ENCODE data around the gene EDRF1.

Gene EDRF1

GRCh38 chr10:125773687-125774543 lies 54.4 kb downstream of the EDRF1 start:
- DNase-seq (ENCODE audit: low read depth) = no peak
- no peak overlapping the region for H3K4me3 ChIP-seq (ENCODE audit: low read depth, low read length)
- TF ChIP-seq CTCF (IDR thresholded peaks at IDR 0.05; ENCODE audit: control insufficient read depth, extremely low read depth, insufficient read depth) = no peak

GRCh38 chr10:125774581-125775191 lies 55.2 kb downstream of the EDRF1 start:
- no peak for DNase-seq (ENCODE audit: low read depth)
- H3K4me3 ChIP-seq (ENCODE audit: low read depth, low read length) = no peak overlapping the region
- no peak for TF ChIP-seq CTCF (IDR thresholded peaks at IDR 0.05; ENCODE audit: control insufficient read depth, extremely low read depth, insufficient read depth)

GRCh38 chr10:125775491-125776106 lies 56.1 kb downstream of the EDRF1 start, which contains the start of gene MMP21:
Gene MMP21 (minus strand): TSS chr10:125775821. CDS start chr10:125775821, 0 bp downstream.
- H3K4me3 ChIP-seq (ENCODE audit: low read depth, low read length) = no peak within 1 kb of the TSS
- no peak for DNase-seq (ENCODE audit: low read depth)
- TF ChIP-seq CTCF (IDR thresholded peaks at IDR 0.05; ENCODE audit: control insufficient read depth, extremely low read depth, insufficient read depth) = no peak

- DNase-seq (ENCODE audit: low read depth) = no peak
- TF ChIP-seq CTCF (IDR thresholded peaks at IDR 0.05; ENCODE audit: control insufficient read depth, extremely low read depth, insufficient read depth) = no peak
- no peak overlapping the region for H3K4me3 ChIP-seq (ENCODE audit: low read depth, low read length)
These were observed 58.3 kb downstream of the EDRF1 start for GRCh38 chr10:125777806-125778205.

GRCh38 chr10:125778556-125778955 lies 59.0 kb downstream of the EDRF1 start:
- H3K4me3 ChIP-seq (ENCODE audit: low read depth, low read length) = no peak overlapping the region

More at GRCh38 chr10:125778556-125778955, 59.0 kb downstream of the EDRF1 start:
- TF ChIP-seq CTCF (IDR thresholded peaks at IDR 0.05; ENCODE audit: control insufficient read depth, extremely low read depth, insufficient read depth) = no peak
- no peak for DNase-seq (ENCODE audit: low read depth)
